ENCODE results near the gene NR5A2. TPM values are rescaled to one million over a fixed set of nuclear protein-coding genes. Genes with fewer than 3 reads are reported as not detected.

The NR5A2 gene
- polyA plus RNA-seq, 3 donors: 0.03 to 0.31 TPM; not detected in 1

DNA sequence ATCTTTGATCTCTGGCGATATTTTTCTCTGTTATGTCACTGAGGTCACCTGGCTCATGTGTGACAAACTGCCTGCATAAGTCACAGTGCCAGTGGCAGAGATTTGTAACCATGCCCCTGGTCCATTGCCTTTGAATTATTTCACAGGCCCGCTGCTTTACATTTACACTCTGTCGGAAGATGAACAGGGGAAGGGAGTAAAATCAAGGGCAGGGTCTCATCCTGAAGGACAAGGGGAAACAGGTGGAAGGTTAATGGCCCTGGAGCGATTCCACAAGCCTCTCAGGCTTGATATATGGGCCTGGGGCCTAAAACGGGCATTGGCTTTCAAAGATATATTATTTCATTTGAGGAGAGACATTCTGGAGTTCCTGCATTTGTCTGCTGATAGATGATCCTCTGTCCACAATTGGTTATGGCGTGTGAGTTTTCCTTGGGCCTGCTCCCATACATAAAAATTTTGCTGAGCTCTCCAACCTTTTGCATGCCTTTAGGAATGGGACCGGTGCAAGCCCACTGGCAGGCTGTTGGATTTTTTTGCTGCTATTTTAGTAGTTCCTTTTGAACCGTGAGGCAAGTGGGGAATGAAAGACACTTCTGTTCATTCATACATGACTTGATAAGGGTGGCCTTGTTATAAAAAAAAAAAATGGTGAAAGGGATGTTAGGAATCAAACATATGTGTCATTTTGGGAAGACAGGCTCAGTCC, 51.9 kb downstream of the NR5A2 start:
- H3K27me3 ChIP-seq (ENCODE audit: control insufficient read depth in 2 of 2, insufficient read depth in 2 of 2, low read length in 2 of 2): peaks cover 0 to 16% of the 10 kb centered on the region in 2 donors
- H3K36me3 Mint-ChIP-seq: no peaks in the 10 kb centered on the region
- intact Hi-C loops (cut with micrococcal nuclease): no loop called here
- H3K27ac Mint-ChIP-seq: no peak overlapping the region
- no peak overlapping the region for H3K4me3 ChIP-seq (replicated peaks in 1 of 3; ENCODE audit: low read depth in 2 of 3, low read length in 3 of 3)
- no peak overlapping the region for H3K4me3 Mint-ChIP-seq
- H3K4me2 ChIP-seq (replicated peaks; ENCODE audit: extremely low read depth, low read length, poor library complexity, severe bottlenecking): no peak overlapping the region
- no peak overlapping the region for H2AFZ ChIP-seq (ENCODE audit: insufficient read depth, low read depth, low read length, poor library complexity, severe bottlenecking)
- H3K27me3 Mint-ChIP-seq (ENCODE audit: low read depth in 3 of 3): peaks cover 14 to 19% (median 15%) of the 10 kb centered on the region in 3 donors
- no peak overlapping the region for H3K9ac ChIP-seq (ENCODE audit: insufficient read depth, low read length, poor library complexity, severe bottlenecking)
- WGBS (ENCODE audit: insufficient coverage): 96% methylated on average over 4 of the region's 8 CpGs
- H4K20me1 ChIP-seq (ENCODE audit: insufficient read depth, low read length): no peaks in the 10 kb centered on the region
- DNase-seq: no peak
- H3K4me1 Mint-ChIP-seq: peaks cover 4% of the 10 kb centered on the region
- no peak overlapping the region for H3K27ac ChIP-seq (ENCODE audit: low read depth in 1 of 2, low read length in 2 of 2)
- no peaks in the 10 kb centered on the region for H3K79me2 ChIP-seq (ENCODE audit: insufficient read depth, low read length)
- H3K4me1 ChIP-seq (ENCODE audit: control insufficient read depth in 1 of 2, insufficient read depth in 2 of 2, low read length in 2 of 2): no peaks in the 10 kb centered on the region
- no peaks in the 10 kb centered on the region for H3K9me3 ChIP-seq (replicated peaks in 1 of 2; ENCODE audit: control insufficient read depth in 1 of 2, insufficient read depth in 1 of 2, low read length in 2 of 2)
- TF ChIP-seq, protein P1, sequence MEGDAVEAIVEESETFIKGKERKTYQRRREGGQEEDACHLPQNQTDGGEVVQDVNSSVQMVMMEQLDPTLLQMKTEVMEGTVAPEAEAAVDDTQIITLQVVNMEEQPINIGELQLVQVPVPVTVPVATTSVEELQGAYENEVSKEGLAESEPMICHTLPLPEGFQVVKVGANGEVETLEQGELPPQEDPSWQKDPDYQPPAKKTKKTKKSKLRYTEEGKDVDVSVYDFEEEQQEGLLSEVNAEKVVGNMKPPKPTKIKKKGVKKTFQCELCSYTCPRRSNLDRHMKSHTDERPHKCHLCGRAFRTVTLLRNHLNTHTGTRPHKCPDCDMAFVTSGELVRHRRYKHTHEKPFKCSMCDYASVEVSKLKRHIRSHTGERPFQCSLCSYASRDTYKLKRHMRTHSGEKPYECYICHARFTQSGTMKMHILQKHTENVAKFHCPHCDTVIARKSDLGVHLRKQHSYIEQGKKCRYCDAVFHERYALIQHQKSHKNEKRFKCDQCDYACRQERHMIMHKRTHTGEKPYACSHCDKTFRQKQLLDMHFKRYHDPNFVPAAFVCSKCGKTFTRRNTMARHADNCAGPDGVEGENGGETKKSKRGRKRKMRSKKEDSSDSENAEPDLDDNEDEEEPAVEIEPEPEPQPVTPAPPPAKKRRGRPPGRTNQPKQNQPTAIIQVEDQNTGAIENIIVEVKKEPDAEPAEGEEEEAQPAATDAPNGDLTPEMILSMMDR (IDR thresholded peaks at IDR 0.05): no peak
- peaks cover 0 to 2% (median 0%) of the 10 kb centered on the region in 7 donors for H3K9me3 Mint-ChIP-seq
- no peaks in the 10 kb centered on the region for H3K36me3 ChIP-seq (replicated peaks in 1 of 2; ENCODE audit: control insufficient read depth in 1 of 2, insufficient read depth in 2 of 2, low read length in 2 of 2)

DNA sequence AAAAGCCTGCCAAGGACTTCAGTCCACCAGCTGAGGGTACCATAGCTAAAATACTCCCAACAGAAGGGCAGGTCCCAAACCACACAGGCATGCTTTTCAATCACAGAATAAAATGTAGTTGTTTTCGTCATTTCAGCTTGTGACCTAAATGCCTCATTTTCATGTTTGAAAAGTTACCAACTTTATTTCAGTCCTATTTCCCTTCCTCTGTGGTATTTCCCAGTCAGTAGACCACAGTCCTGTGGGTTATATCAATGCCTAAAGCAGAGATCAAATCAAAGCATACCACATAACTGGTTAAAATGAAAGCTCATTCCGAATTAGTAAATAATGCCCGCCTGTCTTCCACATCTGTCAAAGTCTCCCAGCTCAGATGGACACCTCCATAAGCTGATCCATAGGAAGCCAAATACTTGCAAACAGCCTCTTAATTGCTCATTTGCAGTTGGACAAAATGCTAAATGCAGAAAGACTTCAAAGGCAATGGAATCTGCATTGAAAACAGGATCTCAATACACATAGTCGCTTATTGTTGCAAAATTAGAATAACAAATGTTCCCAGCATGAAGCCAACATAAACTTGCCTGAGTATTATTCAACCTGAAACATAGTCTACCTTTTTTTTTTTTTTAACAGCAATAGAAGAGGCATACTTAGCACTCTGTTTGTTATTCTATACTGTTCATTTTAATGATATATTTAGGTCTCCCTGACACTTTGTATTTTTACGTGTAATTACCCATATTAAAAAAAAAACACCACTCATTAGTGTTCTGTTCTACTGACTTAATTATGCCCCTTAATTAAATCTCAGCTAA, 53.9 kb downstream of the NR5A2 start:
- no peak overlapping the region for H3K27ac Mint-ChIP-seq
- no peaks in the 10 kb centered on the region for H3K4me1 Mint-ChIP-seq
- no peaks in the 10 kb centered on the region for H4K20me1 ChIP-seq (ENCODE audit: insufficient read depth, low read length)
- H3K27ac ChIP-seq (ENCODE audit: low read depth in 1 of 2, low read length in 2 of 2): no peak overlapping the region
- H3K36me3 Mint-ChIP-seq: no peaks in the 10 kb centered on the region
- TF ChIP-seq, protein P1 (IDR thresholded peaks at IDR 0.05): no peak
- no peaks in the 10 kb centered on the region for H3K79me2 ChIP-seq (ENCODE audit: insufficient read depth, low read length)
- DNase-seq: no peak
- H3K4me3 Mint-ChIP-seq: no peak overlapping the region
- intact Hi-C loops (cut with micrococcal nuclease): no loop called here
- peaks cover 0 to 3% of the 10 kb centered on the region in 2 donors for H3K27me3 ChIP-seq (ENCODE audit: control insufficient read depth in 2 of 2, insufficient read depth in 2 of 2, low read length in 2 of 2)
- H3K4me3 ChIP-seq (replicated peaks in 1 of 3; ENCODE audit: low read depth in 2 of 3, low read length in 3 of 3): no peak overlapping the region
- H2AFZ ChIP-seq (ENCODE audit: insufficient read depth, low read depth, low read length, poor library complexity, severe bottlenecking): no peak overlapping the region
- H3K9me3 Mint-ChIP-seq: peaks cover 0 to 2% (median 0%) of the 10 kb centered on the region in 7 donors
- H3K4me1 ChIP-seq (ENCODE audit: control insufficient read depth in 1 of 2, insufficient read depth in 2 of 2, low read length in 2 of 2): no peaks in the 10 kb centered on the region
- H3K4me2 ChIP-seq (replicated peaks; ENCODE audit: extremely low read depth, low read length, poor library complexity, severe bottlenecking): no peak overlapping the region
- no peaks in the 10 kb centered on the region for H3K9me3 ChIP-seq (replicated peaks in 1 of 2; ENCODE audit: control insufficient read depth in 1 of 2, insufficient read depth in 1 of 2, low read length in 2 of 2)
- peaks cover 8 to 9% (median 8%) of the 10 kb centered on the region in 3 donors for H3K27me3 Mint-ChIP-seq (ENCODE audit: low read depth in 3 of 3)
- no peak overlapping the region for H3K9ac ChIP-seq (ENCODE audit: insufficient read depth, low read length, poor library complexity, severe bottlenecking)
- WGBS (ENCODE audit: insufficient coverage): 44% methylated on average over 3 of the region's 5 CpGs
- no peaks in the 10 kb centered on the region for H3K36me3 ChIP-seq (replicated peaks in 1 of 2; ENCODE audit: control insufficient read depth in 1 of 2, insufficient read depth in 2 of 2, low read length in 2 of 2)
